ENCODE data around the gene ACBD4.
"Not testable (repeated sequence)": the region's sequence is repeated elsewhere in the genome, so short reads cannot be mapped to it uniquely, and the experiment has no call there.

The ACBD4 gene

GRCh38 chr17:45120558-45120957 lies 14.9 kb upstream of the ACBD4 start:
- no peak for FAIRE-seq

- FAIRE-seq: no peak
Observed at GRCh38 chr17:45121055-45121454, 14.4 kb upstream of the ACBD4 start.

- no peak for FAIRE-seq
Observed at GRCh38 chr17:45123076-45123770, 12.3 kb upstream of the ACBD4 start.

GRCh38 chr17:45123930-45124796 lies 11.3 kb upstream of the ACBD4 start:
- FAIRE-seq: no peak

- FAIRE-seq: not testable (repeated sequence)
Observed at GRCh38 chr17:45124797-45125122, 10.7 kb upstream of the ACBD4 start.

GRCh38 chr17:45125509-45125908 lies 10.0 kb upstream of the ACBD4 start:
- no peak for FAIRE-seq

GRCh38 chr17:45127207-45127547 lies 8.3 kb upstream of the ACBD4 start:
- no peak for FAIRE-seq

GRCh38 chr17:45127548-45128300 lies 7.8 kb upstream of the ACBD4 start:
- FAIRE-seq: no peak

- FAIRE-seq: no peak
Observed at GRCh38 chr17:45128331-45128730, 7.2 kb upstream of the ACBD4 start.

- no peak for FAIRE-seq
Observed at GRCh38 chr17:45128989-45129388, 6.5 kb upstream of the ACBD4 start.

- FAIRE-seq: no peak
Observed at GRCh38 chr17:45129426-45129939, 6.0 kb upstream of the ACBD4 start.

GRCh38 chr17:45129940-45130680 lies 5.4 kb upstream of the ACBD4 start:
- no peak for FAIRE-seq

GRCh38 chr17:45130681-45131615 lies 4.5 kb upstream of the ACBD4 start:
- no peak for FAIRE-seq

GRCh38 chr17:45131616-45132319 lies 3.7 kb upstream of the ACBD4 start:
- FAIRE-seq: no peak

- no peak for FAIRE-seq
Observed at GRCh38 chr17:45132320-45132571, 3.2 kb upstream of the ACBD4 start, which contains the start of gene PLCD3. PLCD3 (minus strand) TSS chr17:45132515; CDS start chr17:45132410, 105 bp downstream.

GRCh38 chr17:45132572-45133463 lies 2.7 kb upstream of the ACBD4 start:
- no peak for FAIRE-seq

GRCh38 chr17:45135978-45136791 lies 698 bp downstream of the ACBD4 start:
- FAIRE-seq: no peak

- no peak for FAIRE-seq
Observed at GRCh38 chr17:45136846-45137560, 1.5 kb downstream of the ACBD4 start.

All from colon (tissue), 2 donors.